ENCODE measurements around the gene FANCC.

Gene FANCC

GRCh38 chr9:95083086-95083768 is 234.3 kb downstream of the FANCC start:
- Histone ChIP-seq H3K27ac (ENCODE audit: low read length) (no peak overlapping the region), H3K9me3 (ENCODE audit: control insufficient read depth, low read depth, low read length) (no peaks in the 10 kb centered on the region), H3K36me3 (ENCODE audit: control insufficient read depth, low read depth, low read length) (peaks cover 7% of the 10 kb centered on the region), H3K4me1 (ENCODE audit: control insufficient read depth, low read depth, low read length) (peaks cover 12% of the 10 kb centered on the region), H3K9ac (ENCODE audit: low read length) (no peak overlapping the region), H3K27me3 (ENCODE audit: control insufficient read depth, insufficient read depth, low read length) (no peaks in the 10 kb centered on the region), H3K4me3 (ENCODE audit: low read length) (no peak overlapping the region)

- Histone ChIP-seq H3K27me3 (ENCODE audit: control insufficient read depth, insufficient read depth, low read length) (no peaks in the 10 kb centered on the region), H3K9ac (ENCODE audit: low read length) (no peak overlapping the region), H3K9me3 (ENCODE audit: control insufficient read depth, low read depth, low read length) (no peaks in the 10 kb centered on the region), H3K36me3 (ENCODE audit: control insufficient read depth, low read depth, low read length) (peaks cover 7% of the 10 kb centered on the region), H3K4me1 (ENCODE audit: control insufficient read depth, low read depth, low read length) (peaks cover 12% of the 10 kb centered on the region), H3K27ac (ENCODE audit: low read length) (no peak overlapping the region), H3K4me3 (ENCODE audit: low read length) (no peak overlapping the region)
Measured at GRCh38 chr9:95082401-95083084, 235.0 kb downstream of the FANCC start.

- H3K9me3 ChIP-seq (ENCODE audit: control insufficient read depth, low read depth, low read length) = no peaks in the 10 kb centered on the region
- no peak overlapping the region for H3K4me3 ChIP-seq (ENCODE audit: low read length)
- H3K27me3 ChIP-seq (ENCODE audit: control insufficient read depth, insufficient read depth, low read length) = no peaks in the 10 kb centered on the region
- H3K4me1 ChIP-seq (ENCODE audit: control insufficient read depth, low read depth, low read length) = peaks cover 12% of the 10 kb centered on the region
- peaks cover 7% of the 10 kb centered on the region for H3K36me3 ChIP-seq (ENCODE audit: control insufficient read depth, low read depth, low read length)
- H3K27ac ChIP-seq (ENCODE audit: low read length) = no peak overlapping the region
- H3K9ac ChIP-seq (ENCODE audit: low read length) = no peak overlapping the region
Measured at GRCh38 chr9:95081998-95082397, 235.5 kb downstream of the FANCC start.

- peaks cover 7% of the 10 kb centered on the region for H3K36me3 ChIP-seq (ENCODE audit: control insufficient read depth, low read depth, low read length)
- no peaks in the 10 kb centered on the region for H3K9me3 ChIP-seq (ENCODE audit: control insufficient read depth, low read depth, low read length)
- peaks cover 12% of the 10 kb centered on the region for H3K4me1 ChIP-seq (ENCODE audit: control insufficient read depth, low read depth, low read length)
- no peak overlapping the region for H3K4me3 ChIP-seq (ENCODE audit: low read length)
- H3K27me3 ChIP-seq (ENCODE audit: control insufficient read depth, insufficient read depth, low read length) = no peaks in the 10 kb centered on the region
- H3K27ac ChIP-seq (ENCODE audit: low read length) = no peak overlapping the region
- H3K9ac ChIP-seq (ENCODE audit: low read length) = no peak overlapping the region
Measured at GRCh38 chr9:95080961-95081647, 236.4 kb downstream of the FANCC start.

GRCh38 chr9:95079461-95079860 is 238.0 kb downstream of the FANCC start:
- no peak overlapping the region for H3K27ac ChIP-seq (ENCODE audit: low read length)
- no peaks in the 10 kb centered on the region for H3K9me3 ChIP-seq (ENCODE audit: control insufficient read depth, low read depth, low read length)
- H3K4me3 ChIP-seq (ENCODE audit: low read length) = no peak overlapping the region
- peaks cover 7% of the 10 kb centered on the region for H3K36me3 ChIP-seq (ENCODE audit: control insufficient read depth, low read depth, low read length)
- no peak overlapping the region for H3K9ac ChIP-seq (ENCODE audit: low read length)
- H3K27me3 ChIP-seq (ENCODE audit: control insufficient read depth, insufficient read depth, low read length) = no peaks in the 10 kb centered on the region
- peaks cover 12% of the 10 kb centered on the region for H3K4me1 ChIP-seq (ENCODE audit: control insufficient read depth, low read depth, low read length)

- H3K9ac ChIP-seq (ENCODE audit: low read length) = no peak overlapping the region
- H3K36me3 ChIP-seq (ENCODE audit: control insufficient read depth, low read depth, low read length) = peaks cover 7% of the 10 kb centered on the region
- peaks cover 12% of the 10 kb centered on the region for H3K4me1 ChIP-seq (ENCODE audit: control insufficient read depth, low read depth, low read length)
- no peaks in the 10 kb centered on the region for H3K9me3 ChIP-seq (ENCODE audit: control insufficient read depth, low read depth, low read length)
- no peak overlapping the region for H3K27ac ChIP-seq (ENCODE audit: low read length)
- H3K27me3 ChIP-seq (ENCODE audit: control insufficient read depth, insufficient read depth, low read length) = no peaks in the 10 kb centered on the region
- H3K4me3 ChIP-seq (ENCODE audit: low read length) = no peak overlapping the region
Measured at GRCh38 chr9:95078939-95079338, 238.6 kb downstream of the FANCC start.

GRCh38 chr9:95078511-95078910 is 239.0 kb downstream of the FANCC start:
- H3K27me3 ChIP-seq (ENCODE audit: control insufficient read depth, insufficient read depth, low read length) = no peaks in the 10 kb centered on the region
- H3K9me3 ChIP-seq (ENCODE audit: control insufficient read depth, low read depth, low read length) = no peaks in the 10 kb centered on the region
- no peak overlapping the region for H3K4me3 ChIP-seq (ENCODE audit: low read length)
- no peak overlapping the region for H3K27ac ChIP-seq (ENCODE audit: low read length)
- H3K9ac ChIP-seq (ENCODE audit: low read length) = no peak overlapping the region
- peaks cover 5% of the 10 kb centered on the region for H3K36me3 ChIP-seq (ENCODE audit: control insufficient read depth, low read depth, low read length)
- peaks cover 12% of the 10 kb centered on the region for H3K4me1 ChIP-seq (ENCODE audit: control insufficient read depth, low read depth, low read length)

GRCh38 chr9:95077766-95078370 is 239.6 kb downstream of the FANCC start:
- H3K4me1 ChIP-seq (ENCODE audit: control insufficient read depth, low read depth, low read length) = peaks cover 12% of the 10 kb centered on the region
- H3K36me3 ChIP-seq (ENCODE audit: control insufficient read depth, low read depth, low read length) = peaks cover 3% of the 10 kb centered on the region
- H3K27ac ChIP-seq (ENCODE audit: low read length) = no peak overlapping the region

GRCh38 chr9:95077053-95077765 is 240.3 kb downstream of the FANCC start:
- Histone ChIP-seq H3K36me3 (ENCODE audit: control insufficient read depth, low read depth, low read length) (peaks cover 2% of the 10 kb centered on the region), H3K9ac (ENCODE audit: low read length) (no peak overlapping the region), H3K4me1 (ENCODE audit: control insufficient read depth, low read depth, low read length) (peaks cover 12% of the 10 kb centered on the region), H3K27me3 (ENCODE audit: control insufficient read depth, insufficient read depth, low read length) (no peaks in the 10 kb centered on the region), H3K27ac (ENCODE audit: low read length) (no peak overlapping the region), H3K9me3 (ENCODE audit: control insufficient read depth, low read depth, low read length) (no peaks in the 10 kb centered on the region), H3K4me3 (ENCODE audit: low read length) (no peak overlapping the region)

More at GRCh38 chr9:95077766-95078370, 239.6 kb downstream of the FANCC start:
- H3K9me3 ChIP-seq (ENCODE audit: control insufficient read depth, low read depth, low read length) = no peaks in the 10 kb centered on the region
- no peaks in the 10 kb centered on the region for H3K27me3 ChIP-seq (ENCODE audit: control insufficient read depth, insufficient read depth, low read length)
- H3K4me3 ChIP-seq (ENCODE audit: low read length) = no peak overlapping the region
- H3K9ac ChIP-seq (ENCODE audit: low read length) = no peak overlapping the region

- H3K36me3 ChIP-seq (ENCODE audit: control insufficient read depth, low read depth, low read length) = no peaks in the 10 kb centered on the region
- H3K27ac ChIP-seq (ENCODE audit: low read length) = no peak overlapping the region
- H3K4me1 ChIP-seq (ENCODE audit: control insufficient read depth, low read depth, low read length) = peaks cover 12% of the 10 kb centered on the region
- no peak overlapping the region for H3K9ac ChIP-seq (ENCODE audit: low read length)
- no peaks in the 10 kb centered on the region for H3K27me3 ChIP-seq (ENCODE audit: control insufficient read depth, insufficient read depth, low read length)
- no peak overlapping the region for H3K4me3 ChIP-seq (ENCODE audit: low read length)
- no peaks in the 10 kb centered on the region for H3K9me3 ChIP-seq (ENCODE audit: control insufficient read depth, low read depth, low read length)
Measured at GRCh38 chr9:95076696-95077052, 240.8 kb downstream of the FANCC start.

GRCh38 chr9:95075700-95076099 is 241.8 kb downstream of the FANCC start:
- H3K9ac ChIP-seq (ENCODE audit: low read length) = no peak overlapping the region
- H3K4me3 ChIP-seq (ENCODE audit: low read length) = no peak overlapping the region
- peaks cover 8% of the 10 kb centered on the region for H3K4me1 ChIP-seq (ENCODE audit: control insufficient read depth, low read depth, low read length)
- no peaks in the 10 kb centered on the region for H3K9me3 ChIP-seq (ENCODE audit: control insufficient read depth, low read depth, low read length)
- no peak overlapping the region for H3K27ac ChIP-seq (ENCODE audit: low read length)
- no peaks in the 10 kb centered on the region for H3K27me3 ChIP-seq (ENCODE audit: control insufficient read depth, insufficient read depth, low read length)
- H3K36me3 ChIP-seq (ENCODE audit: control insufficient read depth, low read depth, low read length) = no peaks in the 10 kb centered on the region

All from iPS-18a (cell line).